Measurements from ENCODE around the gene CDC25A.

Gene CDC25A

DNA sequence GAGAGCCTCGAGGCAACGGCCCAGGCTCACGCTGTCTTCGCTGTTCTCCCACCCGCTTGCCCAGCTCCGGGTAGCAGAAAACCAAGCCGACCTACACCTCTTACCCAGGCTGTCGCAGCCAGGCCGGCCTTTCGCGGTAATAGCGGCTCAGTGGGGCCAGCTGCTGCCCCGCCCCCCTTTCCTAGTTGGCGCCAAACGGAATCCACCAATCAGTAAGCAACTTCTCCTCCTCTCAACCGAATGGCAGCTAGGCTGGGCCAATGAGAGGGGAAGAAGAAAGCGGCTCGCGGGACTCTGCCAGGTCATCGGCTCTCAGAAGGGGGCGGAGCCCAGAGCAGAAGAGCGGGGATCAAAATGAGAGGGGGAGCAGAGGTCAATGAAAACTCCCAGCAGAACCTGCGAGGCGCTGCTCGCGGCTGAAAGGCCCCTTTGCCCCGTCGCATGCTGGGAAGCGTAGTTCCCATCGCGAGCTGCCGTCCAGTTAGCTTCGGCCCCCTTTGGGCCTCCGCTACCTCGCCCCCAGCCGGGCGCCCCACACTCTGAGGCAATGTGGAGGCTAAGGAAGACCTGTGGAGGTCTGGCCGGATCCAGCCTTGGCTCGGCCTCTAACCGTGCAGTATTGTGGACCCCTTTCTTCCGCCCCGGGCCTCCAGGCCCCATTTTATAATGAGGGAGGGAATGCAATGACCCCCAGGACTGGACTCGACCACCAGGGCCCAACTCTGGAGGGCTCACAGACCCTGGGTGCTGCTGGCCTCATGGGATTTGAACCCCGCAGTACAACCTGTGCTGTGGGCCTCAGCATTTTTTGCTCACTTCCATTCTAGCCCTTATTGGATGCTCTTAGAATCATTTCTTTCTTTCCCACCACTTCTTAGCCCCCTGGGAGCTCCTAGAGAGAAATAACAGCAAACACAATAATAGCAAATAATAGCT lies at the start of gene CDC25A:
Gene CDC25A, minus strand, starts transcription at position 152 of the 936 bp plus-strand sequence. CDS start 470 bp downstream, outside the sequence.
- Mint-ChIP-seq H3K9me3 (no peaks in the 10 kb centered on the region), H3K27ac (peak within 1 kb of the TSS; percentile 83), H3K36me3 (ENCODE audit: low read depth) (peaks cover 10% of the 10 kb centered on the region), H3K27me3 (ENCODE audit: low read depth) (no peaks in the 10 kb centered on the region), H3K4me1 (ENCODE audit: low read depth) (peaks cover 23% of the 10 kb centered on the region), H3K4me3 (peak within 1 kb of the TSS; percentile 92)

DNA sequence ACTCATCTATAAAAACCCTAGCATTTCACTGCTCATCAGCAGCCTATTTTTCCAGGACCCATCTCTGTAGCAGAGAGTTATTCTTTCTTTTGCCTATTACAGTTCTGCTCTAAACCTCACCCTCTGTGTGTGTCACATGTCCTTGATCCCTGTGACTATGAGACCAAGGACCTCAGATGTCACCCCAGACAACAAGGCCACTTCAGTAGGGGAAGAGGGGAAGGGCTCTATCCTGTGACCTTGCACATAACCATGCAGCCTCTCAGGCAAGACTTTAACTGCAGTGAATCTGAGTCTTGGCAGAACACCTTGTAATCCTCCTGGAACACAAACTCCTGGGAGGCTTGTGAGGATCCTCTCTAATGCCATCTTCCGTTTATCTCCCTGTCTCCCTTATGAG lies 48.3 kb upstream of the CDC25A start:
- Mint-ChIP-seq H3K4me1 (ENCODE audit: low read depth) (peaks cover 7% of the 10 kb centered on the region), H3K4me3 (no peak overlapping the region), H3K36me3 (ENCODE audit: low read depth) (no peaks in the 10 kb centered on the region), H3K9me3 (no peaks in the 10 kb centered on the region), H3K27ac (no peak overlapping the region), H3K27me3 (ENCODE audit: low read depth) (peaks cover 4% of the 10 kb centered on the region)

DNA sequence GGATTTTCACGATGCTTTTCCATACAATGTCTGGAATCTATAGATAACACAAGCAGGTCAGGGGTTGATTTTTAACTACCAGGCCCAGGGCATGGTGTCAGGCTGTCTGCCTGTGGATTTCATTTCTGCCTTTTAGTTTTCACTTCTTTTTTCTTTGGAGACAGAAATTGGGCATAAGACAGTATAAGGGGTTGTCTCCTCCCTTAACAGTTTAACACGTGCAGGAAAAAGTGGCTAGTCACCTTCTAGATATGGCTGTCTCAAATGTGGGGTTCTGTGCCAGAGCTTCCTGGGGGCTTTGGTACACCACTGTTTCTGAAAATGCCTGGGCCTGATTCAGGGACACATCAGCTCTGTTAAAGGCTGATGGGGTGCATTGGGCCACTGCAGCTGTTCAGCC lies 45.3 kb upstream of the CDC25A start:
- no peaks in the 10 kb centered on the region for H3K9me3 Mint-ChIP-seq
- no peak overlapping the region for H3K27ac Mint-ChIP-seq
- H3K4me1 Mint-ChIP-seq (ENCODE audit: low read depth) = peaks cover 3% of the 10 kb centered on the region
- H3K27me3 Mint-ChIP-seq (ENCODE audit: low read depth) = peaks cover 4% of the 10 kb centered on the region
- no peak overlapping the region for H3K4me3 Mint-ChIP-seq
- H3K36me3 Mint-ChIP-seq (ENCODE audit: low read depth) = no peaks in the 10 kb centered on the region

DNA sequence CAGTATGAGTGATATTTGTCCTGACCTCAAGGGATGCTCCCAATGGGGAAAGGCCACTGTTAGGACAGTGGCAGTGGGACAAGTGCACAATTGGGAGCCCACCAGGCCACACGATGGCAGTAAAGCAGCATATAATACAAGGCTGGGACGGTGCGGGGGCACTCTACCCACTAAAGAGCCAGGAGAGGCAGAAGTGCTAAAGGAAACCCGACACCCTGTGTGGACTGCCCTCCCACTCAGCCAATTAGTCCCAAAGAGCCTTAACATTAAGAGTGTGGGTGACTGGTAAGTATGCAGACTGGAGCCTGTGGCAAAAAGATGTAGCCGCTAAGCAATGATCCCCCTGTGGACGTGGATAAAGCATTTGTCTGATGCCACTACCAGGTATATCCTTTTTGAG lies 44.5 kb upstream of the CDC25A start:
- no peak overlapping the region for H3K27ac Mint-ChIP-seq
- no peak overlapping the region for H3K4me3 Mint-ChIP-seq
- H3K36me3 Mint-ChIP-seq (ENCODE audit: low read depth) = no peaks in the 10 kb centered on the region
- H3K27me3 Mint-ChIP-seq (ENCODE audit: low read depth) = peaks cover 4% of the 10 kb centered on the region
- no peaks in the 10 kb centered on the region for H3K9me3 Mint-ChIP-seq
- peaks cover 3% of the 10 kb centered on the region for H3K4me1 Mint-ChIP-seq (ENCODE audit: low read depth)

DNA sequence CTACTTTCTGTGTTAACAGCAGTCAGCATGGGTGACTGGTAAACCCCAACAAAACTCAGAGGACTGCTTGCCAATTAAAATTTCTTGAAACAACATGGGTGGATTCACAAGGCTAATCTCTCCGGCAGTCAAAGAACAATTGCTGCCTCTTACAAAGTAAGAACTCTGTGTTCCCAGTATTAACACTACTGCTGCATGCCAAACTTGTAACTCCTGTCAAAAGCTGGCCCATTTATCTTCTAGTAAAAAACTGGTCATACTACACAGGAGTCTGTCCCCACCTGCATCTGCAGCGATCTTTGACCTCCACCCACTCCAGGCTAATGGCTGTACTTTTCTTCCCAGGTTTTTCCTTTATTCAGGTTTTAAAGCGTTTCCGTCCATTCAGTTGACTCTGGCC lies 44.0 kb upstream of the CDC25A start:
- H3K27me3 Mint-ChIP-seq (ENCODE audit: low read depth) = peaks cover 4% of the 10 kb centered on the region
- H3K4me1 Mint-ChIP-seq (ENCODE audit: low read depth) = peaks cover 3% of the 10 kb centered on the region
- no peaks in the 10 kb centered on the region for H3K9me3 Mint-ChIP-seq
- H3K4me3 Mint-ChIP-seq = no peak overlapping the region
- H3K27ac Mint-ChIP-seq = no peak overlapping the region
- H3K36me3 Mint-ChIP-seq (ENCODE audit: low read depth) = no peaks in the 10 kb centered on the region

DNA sequence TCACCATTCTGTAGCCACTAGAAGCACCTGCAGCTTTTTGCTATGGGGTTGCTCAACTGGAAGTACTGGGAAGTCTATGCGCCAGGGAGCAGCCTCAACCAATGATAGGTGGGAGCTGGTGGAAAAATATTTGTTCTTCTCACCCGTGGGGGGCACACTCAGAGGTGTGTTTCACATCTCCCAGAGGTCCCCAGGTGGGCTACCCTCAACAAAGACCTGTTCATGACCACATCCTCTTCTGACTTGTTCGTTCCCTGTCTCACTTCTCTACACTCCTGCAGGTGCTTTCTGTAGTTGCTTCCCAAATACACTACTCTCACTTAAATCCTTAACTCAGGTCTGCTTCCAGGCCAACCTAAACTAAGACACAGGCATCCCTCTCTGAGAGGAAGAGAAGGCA lies 38.7 kb upstream of the CDC25A start:
- Mint-ChIP-seq H3K9me3 (no peaks in the 10 kb centered on the region), H3K36me3 (ENCODE audit: low read depth) (no peaks in the 10 kb centered on the region), H3K4me3 (no peak overlapping the region), H3K4me1 (ENCODE audit: low read depth) (no peaks in the 10 kb centered on the region), H3K27me3 (ENCODE audit: low read depth) (no peaks in the 10 kb centered on the region), H3K27ac (no peak overlapping the region)

DNA sequence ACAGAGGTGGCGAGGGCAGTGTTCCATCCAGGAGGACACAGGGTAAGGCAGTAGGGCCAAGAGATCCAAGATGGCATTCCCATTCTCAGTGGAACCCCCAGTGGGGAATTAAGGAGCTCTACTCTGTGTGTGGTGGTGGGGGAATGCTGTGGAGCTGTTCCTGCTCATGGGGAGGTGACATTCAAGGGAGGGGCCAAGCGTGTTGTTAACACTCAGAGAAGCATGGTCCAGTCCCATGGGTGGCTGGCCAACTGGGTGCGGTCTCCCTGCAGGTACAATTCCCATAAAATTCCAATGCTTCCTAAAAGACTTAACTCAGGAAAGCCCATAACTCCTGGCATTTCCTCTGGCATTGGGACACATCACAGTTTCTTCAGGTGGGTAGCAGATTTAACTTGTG lies 37.4 kb upstream of the CDC25A start:
- no peak overlapping the region for H3K27ac Mint-ChIP-seq
- no peaks in the 10 kb centered on the region for H3K4me1 Mint-ChIP-seq (ENCODE audit: low read depth)
- H3K27me3 Mint-ChIP-seq (ENCODE audit: low read depth) = no peaks in the 10 kb centered on the region
- no peaks in the 10 kb centered on the region for H3K9me3 Mint-ChIP-seq
- H3K36me3 Mint-ChIP-seq (ENCODE audit: low read depth) = no peaks in the 10 kb centered on the region
- H3K4me3 Mint-ChIP-seq = no peak overlapping the region

DNA sequence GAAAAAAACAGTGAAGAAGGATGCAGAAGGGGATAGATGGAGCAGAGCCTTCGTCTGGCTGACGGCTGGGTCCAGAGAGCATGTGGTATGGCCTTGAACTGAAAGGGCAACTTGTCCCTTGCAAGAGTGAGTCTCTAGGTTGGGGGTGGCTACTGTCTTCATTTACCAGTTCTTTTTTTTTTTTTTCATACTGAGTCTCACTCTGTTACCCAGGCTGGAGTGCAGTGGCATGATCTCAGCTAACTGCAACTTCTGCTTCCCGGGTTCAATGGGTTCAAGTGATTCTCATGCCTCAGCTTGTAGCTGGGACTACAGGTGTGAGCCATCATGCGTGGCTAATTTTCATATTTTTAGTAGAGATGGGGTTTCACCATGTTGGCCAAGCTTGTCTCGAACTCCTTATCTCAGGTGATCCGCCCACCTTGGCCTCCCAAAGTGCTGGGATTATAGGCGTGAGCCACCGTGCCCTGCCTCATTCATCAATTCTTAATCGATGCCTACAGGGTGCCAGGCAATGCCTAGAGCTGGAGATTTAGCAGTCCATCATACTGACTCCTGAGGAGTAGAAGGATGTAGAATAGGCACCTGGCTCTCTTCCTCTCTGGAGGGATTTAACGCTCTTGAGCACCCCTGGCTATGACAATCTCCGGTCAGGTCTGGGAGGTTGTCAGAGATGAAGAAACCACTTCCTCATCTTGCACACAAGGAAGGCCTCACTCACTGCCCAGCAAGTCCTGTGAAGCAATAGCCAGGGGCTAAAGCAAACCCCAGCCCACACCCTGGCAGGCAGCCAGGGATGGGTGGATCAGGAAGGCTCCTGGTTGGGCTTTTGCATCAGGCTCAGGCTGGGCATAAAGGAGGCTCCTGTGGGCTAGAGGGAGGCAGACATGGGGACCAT lies 34.6 kb upstream of the CDC25A start, which contains the start of gene CAMP:
Gene CAMP, plus strand, starts transcription at position 880 of the 898 bp plus-strand sequence. Its CDS starts 17 bp downstream, at position 897.
- Mint-ChIP-seq H3K4me1 (ENCODE audit: low read depth) (no peaks in the 10 kb centered on the region), H3K27ac (no peak within 1 kb of the TSS), H3K27me3 (ENCODE audit: low read depth) (no peaks in the 10 kb centered on the region), H3K9me3 (no peaks in the 10 kb centered on the region), H3K36me3 (ENCODE audit: low read depth) (no peaks in the 10 kb centered on the region), H3K4me3 (no peak within 1 kb of the TSS)

DNA sequence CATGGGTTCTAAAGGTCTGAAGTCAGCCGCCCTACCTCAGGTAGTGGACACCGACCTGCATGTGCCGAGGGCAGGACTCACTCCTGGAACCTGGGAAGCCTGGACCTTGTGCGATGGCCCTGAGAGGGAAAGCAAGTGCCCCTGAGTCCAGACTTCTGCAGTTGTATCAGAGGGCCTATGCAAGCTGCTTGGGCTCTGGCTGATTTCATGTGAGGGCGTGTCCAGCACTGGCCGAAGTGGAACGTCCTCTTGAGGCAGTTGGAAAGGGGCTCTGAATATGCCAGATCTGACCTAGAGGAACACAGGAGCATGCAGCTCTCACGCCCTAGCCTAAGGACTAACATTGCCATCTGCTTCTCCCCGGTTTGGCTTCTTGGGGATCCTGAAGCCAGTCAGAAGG lies 32.5 kb upstream of the CDC25A start:
- Mint-ChIP-seq H3K27ac (no peak overlapping the region), H3K36me3 (ENCODE audit: low read depth) (no peaks in the 10 kb centered on the region), H3K27me3 (ENCODE audit: low read depth) (no peaks in the 10 kb centered on the region), H3K4me3 (no peak overlapping the region), H3K4me1 (ENCODE audit: low read depth) (no peaks in the 10 kb centered on the region), H3K9me3 (no peaks in the 10 kb centered on the region)

DNA sequence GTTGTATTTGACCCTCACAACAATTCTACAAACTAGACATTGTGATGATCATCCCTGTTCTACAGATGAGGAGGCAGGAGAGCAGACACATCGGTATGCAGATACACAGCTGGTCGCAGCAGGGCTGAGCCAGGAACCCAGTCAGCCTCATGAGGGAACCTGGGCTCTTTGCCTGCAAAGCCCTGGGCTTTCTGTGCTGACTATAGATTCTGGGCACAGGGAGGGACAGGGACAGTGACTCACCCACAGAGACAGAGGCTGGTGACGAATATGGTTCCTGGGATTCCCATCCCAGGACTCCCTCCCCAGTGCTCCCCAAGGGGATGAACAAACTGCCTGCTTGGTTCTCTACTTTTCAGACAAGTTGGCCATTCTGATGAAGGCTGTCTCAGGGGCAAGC lies 31.3 kb upstream of the CDC25A start:
- Mint-ChIP-seq H3K4me3 (no peak overlapping the region), H3K27ac (no peak overlapping the region), H3K4me1 (ENCODE audit: low read depth) (no peaks in the 10 kb centered on the region), H3K9me3 (no peaks in the 10 kb centered on the region), H3K36me3 (ENCODE audit: low read depth) (no peaks in the 10 kb centered on the region), H3K27me3 (ENCODE audit: low read depth) (no peaks in the 10 kb centered on the region)

DNA sequence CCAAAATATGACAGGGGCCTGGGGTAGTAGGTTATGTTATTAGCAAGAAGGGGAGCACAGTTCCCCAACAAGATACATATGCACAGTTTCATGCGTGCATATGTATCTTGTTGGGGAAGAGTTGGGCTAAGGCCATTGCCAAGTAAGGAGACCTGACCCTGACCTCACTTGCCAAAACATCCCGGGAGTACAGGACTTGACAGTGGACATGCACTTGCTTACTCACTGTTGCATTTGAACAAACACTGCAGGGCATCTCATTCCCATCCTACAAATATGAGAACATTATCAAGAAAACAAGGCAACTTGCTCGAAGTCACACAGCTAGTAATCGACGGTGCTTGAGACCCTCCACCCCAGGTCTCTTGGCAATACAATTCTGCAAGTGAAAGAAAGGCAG lies 30.3 kb upstream of the CDC25A start:
- Mint-ChIP-seq H3K9me3 (no peaks in the 10 kb centered on the region), H3K4me3 (no peak overlapping the region), H3K27ac (no peak overlapping the region), H3K27me3 (ENCODE audit: low read depth) (no peaks in the 10 kb centered on the region), H3K4me1 (ENCODE audit: low read depth) (no peaks in the 10 kb centered on the region), H3K36me3 (ENCODE audit: low read depth) (no peaks in the 10 kb centered on the region)

DNA sequence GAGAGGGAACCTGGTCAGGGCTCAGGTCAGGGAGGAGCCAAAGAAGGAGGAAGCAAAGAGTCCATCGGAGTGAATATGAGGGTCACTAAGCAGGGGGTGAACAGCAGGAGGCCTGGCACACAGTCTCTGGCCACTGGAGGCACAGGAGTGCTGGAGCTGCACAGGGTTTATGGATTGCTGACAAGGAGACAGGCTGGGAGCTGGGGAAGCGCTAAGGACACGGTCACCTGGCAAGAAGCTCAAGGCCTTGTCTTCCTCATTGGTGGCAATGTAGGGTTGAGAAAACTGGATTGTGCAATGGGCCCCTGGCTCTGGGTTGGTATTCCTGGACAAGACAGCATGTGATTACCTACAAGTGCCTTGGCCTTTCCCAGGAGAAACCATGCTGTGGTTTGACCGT lies 29.2 kb upstream of the CDC25A start:
- H3K9me3 Mint-ChIP-seq = no peaks in the 10 kb centered on the region
- no peaks in the 10 kb centered on the region for H3K36me3 Mint-ChIP-seq (ENCODE audit: low read depth)
- no peak overlapping the region for H3K4me3 Mint-ChIP-seq
- no peaks in the 10 kb centered on the region for H3K27me3 Mint-ChIP-seq (ENCODE audit: low read depth)
- no peak overlapping the region for H3K27ac Mint-ChIP-seq
- H3K4me1 Mint-ChIP-seq (ENCODE audit: low read depth) = no peaks in the 10 kb centered on the region

DNA sequence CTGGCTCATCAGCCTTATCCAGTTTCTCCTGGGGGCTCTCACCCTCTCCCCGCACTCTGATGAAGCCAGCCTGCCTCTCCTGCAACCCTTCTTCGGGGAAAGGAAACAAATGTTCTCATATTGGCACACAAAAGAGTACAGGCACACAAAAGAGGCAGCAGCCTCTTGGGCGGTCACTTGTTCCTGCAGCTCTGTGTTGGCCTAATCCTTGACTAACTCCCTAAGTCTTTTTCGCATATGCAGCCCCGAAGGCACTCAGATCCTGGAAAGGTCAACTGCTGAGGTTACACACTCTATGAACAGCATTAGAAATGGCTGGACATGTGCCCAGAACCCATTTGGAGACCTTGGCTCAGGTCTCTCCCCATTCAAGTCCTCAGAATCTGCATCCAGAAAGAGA lies 27.7 kb upstream of the CDC25A start:
- no peaks in the 10 kb centered on the region for H3K4me1 Mint-ChIP-seq (ENCODE audit: low read depth)
- no peak overlapping the region for H3K4me3 Mint-ChIP-seq
- no peaks in the 10 kb centered on the region for H3K9me3 Mint-ChIP-seq
- H3K36me3 Mint-ChIP-seq (ENCODE audit: low read depth) = no peaks in the 10 kb centered on the region
- H3K27ac Mint-ChIP-seq = no peak overlapping the region
- no peaks in the 10 kb centered on the region for H3K27me3 Mint-ChIP-seq (ENCODE audit: low read depth)

DNA sequence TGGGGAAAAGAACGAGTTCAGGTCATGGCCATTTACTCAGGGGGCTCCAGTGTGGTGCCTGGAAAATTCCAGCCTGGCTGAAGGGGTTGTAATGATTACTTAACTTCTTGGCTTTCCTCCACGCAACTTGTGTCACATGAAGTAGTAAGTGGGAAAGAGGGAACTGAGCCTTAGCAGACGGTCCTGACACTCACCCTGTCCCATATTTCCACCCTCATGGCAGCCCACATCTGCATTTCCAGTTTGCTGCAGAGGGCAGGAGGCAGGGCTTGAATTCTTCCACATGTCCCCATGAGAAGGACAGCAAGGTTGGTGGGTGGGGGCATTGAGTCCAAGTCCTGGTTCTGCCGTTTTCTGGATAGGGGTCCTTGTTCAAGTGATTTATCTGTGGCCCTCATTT lies 27.2 kb upstream of the CDC25A start:
- H3K27me3 Mint-ChIP-seq (ENCODE audit: low read depth) = no peaks in the 10 kb centered on the region
- H3K4me1 Mint-ChIP-seq (ENCODE audit: low read depth) = no peaks in the 10 kb centered on the region
- H3K4me3 Mint-ChIP-seq = no peak overlapping the region
- no peaks in the 10 kb centered on the region for H3K36me3 Mint-ChIP-seq (ENCODE audit: low read depth)
- no peak overlapping the region for H3K27ac Mint-ChIP-seq
- H3K9me3 Mint-ChIP-seq = no peaks in the 10 kb centered on the region

DNA sequence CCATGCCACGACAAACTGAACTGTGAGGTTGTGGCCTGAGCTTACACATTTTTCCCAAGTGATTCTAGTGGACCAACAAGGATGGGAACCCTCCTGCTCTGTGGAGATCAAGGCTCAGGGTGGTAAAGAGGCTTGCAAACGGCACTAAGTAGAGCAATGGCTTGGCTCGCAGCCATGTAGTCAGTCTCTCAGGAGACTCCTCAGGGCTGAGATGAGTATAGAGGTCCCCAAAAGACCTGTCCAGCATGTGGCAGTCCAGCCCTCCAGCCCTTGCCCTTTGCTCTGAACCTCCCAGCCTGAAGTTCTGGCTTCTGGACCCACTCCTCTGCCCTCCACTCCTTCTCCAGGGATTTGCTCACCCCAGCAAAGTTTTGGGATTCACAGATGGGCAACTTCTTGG lies 26.8 kb upstream of the CDC25A start:
- Mint-ChIP-seq H3K9me3 (no peaks in the 10 kb centered on the region), H3K4me1 (ENCODE audit: low read depth) (no peaks in the 10 kb centered on the region), H3K27ac (no peak overlapping the region), H3K27me3 (ENCODE audit: low read depth) (no peaks in the 10 kb centered on the region), H3K4me3 (no peak overlapping the region), H3K36me3 (ENCODE audit: low read depth) (no peaks in the 10 kb centered on the region)
